GM12878 (cell line): ENCODE data around the gene CUL9. TPM values are rescaled to one million over a fixed set of nuclear protein-coding genes. Genes with fewer than 3 reads are reported as not detected.

Source experiments
- ATAC-seq: fragments of 200-7000 bp; cut with Tn5 transposase; 3 replicates; pipeline ENCODE4 v1.9.1; 2020; ENCODE audit warnings: mild to moderate bottlenecking, moderate library complexity
- BruUV-seq: library from RNA; stranded (reverse); fragments of 400-500 nt; replicated peaks from 2 replicates; lab custom pipeline; 2021; lab: Mats Ljungman, UMichigan
- CTCF ChIA-PET: fragments of 300-600 bp; sonication (Branson Sonifier 250); formaldehyde crosslinking; extraction: SDS; loops from one replicate; lab custom pipeline; 2021; ENCODE audit warnings: inconsistent platforms; lab: Yijun Ruan, JAX
- POLR2A ChIA-PET: fragments of 350-600 bp; formaldehyde crosslinking; extraction: SDS; loops from one replicate; lab custom pipeline; 2021; ENCODE audit warnings: inconsistent platforms; lab: Charles Lee
- RAD21 ChIA-PET: fragments of 300-600 bp; sonication (Branson Sonifier 250); formaldehyde crosslinking; loops from one replicate; lab custom pipeline; 2023; ENCODE audit warnings: antibody characterized with exemption; ENCODE audit not compliant: unreplicated experiment; lab: Charles Lee
- SMC1A ChIA-PET: fragments of 300-600 bp; sonication (Branson Sonifier 250); formaldehyde crosslinking; loops from one replicate; lab custom pipeline; 2023; ENCODE audit not compliant: unreplicated experiment, uncharacterized antibody; lab: Charles Lee
- DNase-seq: peaks from one replicate; pipeline ENCODE4 v3.0.0-alpha.2; 2011; ENCODE audit warnings: low read depth, low spot score
- FAIRE-seq: peaks from 3 replicates; lab custom pipeline; 2011; peaks lifted over from hg19 to GRCh38; lab: Jason Lieb, UNC
- H2AFZ ChIP-seq: 2 replicates; pipeline ENCODE4 v1.6.0; 2011; ENCODE audit warnings: low read depth, low read length, control low read depth; ENCODE audit not compliant: control insufficient read depth
- H3K27ac ChIP-seq: 2 replicates; pipeline ENCODE4 v1.5.1; 2011; ENCODE audit warnings: control low read depth; ENCODE audit not compliant: control insufficient read depth, insufficient read depth
- H3K27me3 ChIP-seq, 2 experiments: replicated peaks in 1 of 2; 2 replicates each; pipeline versions ENCODE4 v1.6.0 to v1.6.1; 2011; ENCODE audit warnings: low read length in 1 of 2; ENCODE audit not compliant: control insufficient read depth in 2 of 2, insufficient read depth in 2 of 2
- H3K36me3 ChIP-seq, 2 experiments: 2 replicates each; pipeline ENCODE4 v1.5.1; 2011; ENCODE audit warnings: low read length in 1 of 2; ENCODE audit not compliant: control insufficient read depth in 2 of 2, insufficient read depth in 2 of 2
- H3K4me1 ChIP-seq: 2 replicates; pipeline ENCODE4 v1.6.1; 2011; ENCODE audit warnings: mild to moderate bottlenecking, low read length, moderate library complexity, mixed read lengths; ENCODE audit not compliant: control insufficient read depth, insufficient read depth
- H3K4me2 ChIP-seq: 2 replicates; pipeline ENCODE4 v1.6.0; 2011; ENCODE audit warnings: control low read depth; ENCODE audit not compliant: control insufficient read depth, insufficient read depth
- H3K4me3 ChIP-seq: fragments of 200-600 bp; sonication (generic); 2 replicates; pipeline ENCODE4 v1.5.1; 2016
- H3K79me2 ChIP-seq: 2 replicates; pipeline ENCODE4 v1.6.0; 2011; ENCODE audit warnings: low read length; ENCODE audit not compliant: control insufficient read depth, insufficient read depth
- H3K9ac ChIP-seq: 2 replicates; pipeline ENCODE4 v1.8.0; 2011; ENCODE audit warnings: low read length, control low read depth, mixed read lengths; ENCODE audit not compliant: control insufficient read depth, insufficient read depth
- H3K9me3 ChIP-seq: replicated peaks from 3 replicates; pipeline ENCODE4 v1.5.1; 2011; ENCODE audit warnings: mild to moderate bottlenecking, low read length; ENCODE audit not compliant: control insufficient read depth, insufficient read depth
- H4K20me1 ChIP-seq: 2 replicates; pipeline ENCODE4 v1.6.0; 2011; ENCODE audit not compliant: control insufficient read depth, insufficient read depth
- DPF2 ChIP-seq: fragments of 450-650 bp; IDR thresholded peaks from 2 replicates; pipeline ENCODE4 v1.6.1; 2017; ENCODE audit warnings: mild to moderate bottlenecking
- FOXM1 ChIP-seq: IDR thresholded peaks from 2 replicates; pipeline ENCODE4 v1.6.1; 2012; ENCODE audit warnings: low read depth, mild to moderate bottlenecking, inconsistent platforms, low read length, moderate library complexity
- HDAC2 ChIP-seq: fragments of 200-600 bp; sonication (generic); IDR thresholded peaks from 2 replicates; pipeline ENCODE4 v1.6.1; 2017
- JUND ChIP-seq: IDR thresholded peaks from 2 replicates; pipeline ENCODE4 v1.6.1; 2012; ENCODE audit warnings: low read depth, mild to moderate bottlenecking, low read length, improper control_type of control experiment, moderate library complexity
- RFX5 ChIP-seq: IDR thresholded peaks from 2 replicates; pipeline ENCODE4 v1.6.1; 2011; ENCODE audit warnings: low read depth, low read length, improper control_type of control experiment
- TAF1 ChIP-seq: IDR thresholded peaks from 2 replicates; pipeline ENCODE4 v1.6.1; 2011; ENCODE audit warnings: mild to moderate bottlenecking, low read depth, low read length, borderline replicate concordance
- ZNF687 ChIP-seq: fragments of 450-650 bp; IDR thresholded peaks from 2 replicates; pipeline ENCODE4 v1.6.1; 2017; ENCODE audit warnings: mild to moderate bottlenecking, moderate library complexity
- WGBS: methylation state at CpG from one replicate; pipeline ENCODE4 v1.1.6; 2016; ENCODE audit warnings: low lambda C conversion rate; ENCODE audit not compliant: insufficient replicate concordance, insufficient coverage; ENCODE audit errors: missing lambda C conversion rate; 5-methylcytosine and 5-hydroxymethylcytosine counted together
- in situ Hi-C: fragments of 300-500 bp; cut with MboI; formaldehyde crosslinking; loops from 9 replicates; pipeline ENCODE4 v1.14.3; 2018; ENCODE audit warnings: mixed read lengths
- intact Hi-C: fragments of 100-400 bp; cut with micrococcal nuclease; formaldehyde crosslinking; loops from one replicate; pipeline ENCODE4 v1.14.2; 2022; ENCODE audit not compliant: unreplicated experiment
- polyA plus RNA-seq, 11 experiments: library from polyadenylated mRNA; depleted of rRNA in 4 of 11; unstranded in 6 of 11; stranded (reverse) in 5 of 11; fragments of >200 nt; fragmentation: Nextera tagmentation in 4 of 11; fragmentation: Illumina TruSeq in 1 of 11; extraction: Ambion mirVana in 4 of 11; extraction: Trizol in 1 of 11; gene quantifications; 1 replicate in 1 of 11; 2 replicates in 10 of 11; pipeline versions ENCODE4 v1.2.1 to v1.2.3, GENCODE V29; 2011 to 2016; ENCODE audit warnings: inconsistent platforms in 2 of 11, missing spikeins in 2 of 11, low read depth in 1 of 11
- total RNA-seq, 4 experiments: library from RNA; depleted of rRNA in 3 of 4; stranded (reverse); fragments of >200 nt in 3 of 4; fragmentation: Illumina TruSeq in 1 of 4; extraction: Trizol in 1 of 4; gene quantifications; 2 replicates each; pipeline versions ENCODE4 v1.2.1 to v1.2.3, GENCODE V29; 2013 to 2021
- TF ChIP-seq, protein P1 (sequence below): IDR thresholded peaks from 2 replicates; pipeline ENCODE4 v1.6.1; 2012; ENCODE audit warnings: low read length, inconsistent platforms

The CUL9 gene
- total and polyA plus RNA-seq, 10 of the 15 experiments (the other 5 are each of a cell fraction or from before 2014, with no cell fraction given) = 1.2 to 48.3 (median 17.2) TPM

GRCh38 chr6:43255408-43256054 is 73.5 kb downstream of the CUL9 start:
- intact Hi-C loops = no loop called here

DNA sequence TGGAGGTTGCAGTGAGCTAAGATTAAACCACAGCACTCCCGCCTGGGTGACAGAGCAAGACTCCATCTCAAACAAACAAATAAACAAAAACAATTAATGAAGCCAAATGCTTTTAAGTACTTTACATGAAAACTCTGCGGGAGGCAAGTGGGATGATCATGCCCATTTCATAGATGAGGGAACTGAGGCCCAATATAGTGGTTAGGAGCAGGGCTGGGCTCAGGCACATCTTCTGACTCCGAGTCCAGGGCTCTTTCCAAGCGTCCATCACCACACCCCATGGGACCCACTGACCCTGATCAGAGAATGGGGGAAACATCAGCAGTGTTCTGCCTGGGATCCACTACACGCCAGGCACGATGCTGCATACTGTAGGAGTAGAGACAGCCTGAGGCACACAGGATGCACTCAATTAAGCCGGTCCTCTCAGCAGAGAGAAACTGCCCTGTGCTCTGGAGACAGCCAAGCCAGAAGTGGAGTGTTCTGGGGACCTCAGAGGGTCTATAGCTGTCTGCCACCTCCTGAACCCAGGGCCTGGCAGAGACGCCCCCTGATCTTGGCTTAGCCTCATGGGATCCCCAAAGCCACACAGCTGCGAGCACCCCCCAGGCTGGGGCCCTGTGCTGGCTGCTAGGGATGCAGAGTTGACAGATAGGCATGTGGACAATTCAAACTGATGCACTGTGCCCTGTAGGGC is 74.8 kb downstream of the CUL9 start:
- intact Hi-C loops (no loop called here), in situ Hi-C loops (loop anchor here (5.0 kb wide), 1 partner anchor 250 kb away; no protein-coding TSS in a partner anchor)
- no peak overlapping the region for H2AFZ ChIP-seq
- ChIA-PET SMC1A (interaction anchor here (1.1 to 1.6 kb wide), 4 partner anchors 82 to 134 kb away, joined by 3 to 5 read pairs (median 3); no protein-coding TSS in a partner anchor), RAD21 (interaction anchor here (0.8 to 2.9 kb wide), 4 partner anchors 10 to 99 kb away, joined by 3 to 8 read pairs (median 3); partner anchors contain the start of gene DNPH1), POLR2A (no interaction called here), CTCF (no interaction called here)
- H3K4me1 ChIP-seq = peaks cover 5% of the 10 kb centered on the region
- no peak overlapping the region for H3K27ac ChIP-seq
- BruUV-seq = no TSS peak
- ATAC-seq = no peak; the same call in 2 of the 3 replicates
- H3K9ac ChIP-seq = no peak overlapping the region
- no peak overlapping the region for H3K4me3 ChIP-seq
- no peak for DNase-seq
- H4K20me1 ChIP-seq = no peaks in the 10 kb centered on the region
- H3K36me3 ChIP-seq = no peaks in the 10 kb centered on the region
- H3K4me2 ChIP-seq = no peak overlapping the region
- H3K27me3 ChIP-seq = no peaks in the 10 kb centered on the region; a peak in 1 of 4 replicates
- H3K9me3 ChIP-seq = no peaks in the 10 kb centered on the region
- peak; percentile 35 for FAIRE-seq
- WGBS = 70% methylated on average over 9 of the region's 9 CpGs
- H3K79me2 ChIP-seq = no peaks in the 10 kb centered on the region
- TF ChIP-seq, protein P1, sequence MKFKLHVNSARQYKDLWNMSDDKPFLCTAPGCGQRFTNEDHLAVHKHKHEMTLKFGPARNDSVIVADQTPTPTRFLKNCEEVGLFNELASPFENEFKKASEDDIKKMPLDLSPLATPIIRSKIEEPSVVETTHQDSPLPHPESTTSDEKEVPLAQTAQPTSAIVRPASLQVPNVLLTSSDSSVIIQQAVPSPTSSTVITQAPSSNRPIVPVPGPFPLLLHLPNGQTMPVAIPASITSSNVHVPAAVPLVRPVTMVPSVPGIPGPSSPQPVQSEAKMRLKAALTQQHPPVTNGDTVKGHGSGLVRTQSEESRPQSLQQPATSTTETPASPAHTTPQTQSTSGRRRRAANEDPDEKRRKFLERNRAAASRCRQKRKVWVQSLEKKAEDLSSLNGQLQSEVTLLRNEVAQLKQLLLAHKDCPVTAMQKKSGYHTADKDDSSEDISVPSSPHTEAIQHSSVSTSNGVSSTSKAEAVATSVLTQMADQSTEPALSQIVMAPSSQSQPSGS = no peak
- TF ChIP-seq HDAC2 (no peak), TAF1 (no peak), DPF2 (no peak), ZNF687 (no peak), RFX5 (no peak), JUND (no peak)

More at GRCh38 chr6:43255408-43256054, 73.5 kb downstream of the CUL9 start:
- DNase-seq (no peak), ATAC-seq (no peak), FAIRE-seq (no peak)
- BruUV-seq = no TSS peak
- H3K36me3 ChIP-seq = no peaks in the 10 kb centered on the region
- H4K20me1 ChIP-seq = no peaks in the 10 kb centered on the region
- in situ Hi-C loops = loop anchor here (5.0 kb wide), 1 partner anchor 252 kb away; no protein-coding TSS in a partner anchor
- no peaks in the 10 kb centered on the region for H3K79me2 ChIP-seq
- no peak for TF ChIP-seq FOXM1
- H3K4me1 ChIP-seq = peaks cover 14% of the 10 kb centered on the region
- peaks cover 0 to 3% of the 10 kb centered on the region in 2 experiments; a peak in 1 of 4 replicates for H3K27me3 ChIP-seq
- no peak overlapping the region for H3K27ac ChIP-seq
- H3K4me3 ChIP-seq = no peak overlapping the region
- no peak overlapping the region for H3K4me2 ChIP-seq
- WGBS = 57% methylated on average over 11 of the region's 11 CpGs
- H2AFZ ChIP-seq = no peak overlapping the region
- SMC1A ChIA-PET = interaction anchor here (1.0 to 1.3 kb wide), 3 partner anchors 109 to 181 kb away, joined by 3 read pairs; no protein-coding TSS in a partner anchor
- RAD21 ChIA-PET = interaction anchor here (0.8 to 2.9 kb wide), 4 partner anchors 8 to 138 kb away, joined by 3 to 8 read pairs (median 3); partner anchors contain the start of gene DNPH1
- no peak overlapping the region for H3K9ac ChIP-seq
- H3K9me3 ChIP-seq = no peaks in the 10 kb centered on the region
- CTCF ChIA-PET = interaction anchor here (1.0 kb wide), 1 partner anchor 42 kb away, joined by 3 read pairs; no protein-coding TSS in a partner anchor
- POLR2A ChIA-PET = interaction anchor here (0.6 kb wide), 1 partner anchor 78 kb away, joined by 6 read pairs; no protein-coding TSS in a partner anchor
